Activated CD4-positive, alpha-beta T cell treated with anti-CD3 and anti-CD28 coated beads, Interleukin-2, Interleukin-6, amounts not matched to agents 100 ng/mL and 50 ng/mL, durations not matched to agents 16 hours and 8 hours (primary cell): Measurements from ENCODE around the gene KIF1A.
A peak's percentile ranks its signal among the peaks of the same experiment; 100 is the strongest.
"Not testable (repeated sequence)": the region's sequence is repeated elsewhere in the genome, so short reads cannot be mapped to it uniquely, and the experiment has no call there.

Experiments
- DNase-seq: peaks from one replicate; pipeline ENCODE4 v3.0.0-alpha.2; 2020

Gene KIF1A

GRCh38 chr2:240847817-240848216 is 27.8 kb upstream of the KIF1A start:
- no peak for DNase-seq

DNA sequence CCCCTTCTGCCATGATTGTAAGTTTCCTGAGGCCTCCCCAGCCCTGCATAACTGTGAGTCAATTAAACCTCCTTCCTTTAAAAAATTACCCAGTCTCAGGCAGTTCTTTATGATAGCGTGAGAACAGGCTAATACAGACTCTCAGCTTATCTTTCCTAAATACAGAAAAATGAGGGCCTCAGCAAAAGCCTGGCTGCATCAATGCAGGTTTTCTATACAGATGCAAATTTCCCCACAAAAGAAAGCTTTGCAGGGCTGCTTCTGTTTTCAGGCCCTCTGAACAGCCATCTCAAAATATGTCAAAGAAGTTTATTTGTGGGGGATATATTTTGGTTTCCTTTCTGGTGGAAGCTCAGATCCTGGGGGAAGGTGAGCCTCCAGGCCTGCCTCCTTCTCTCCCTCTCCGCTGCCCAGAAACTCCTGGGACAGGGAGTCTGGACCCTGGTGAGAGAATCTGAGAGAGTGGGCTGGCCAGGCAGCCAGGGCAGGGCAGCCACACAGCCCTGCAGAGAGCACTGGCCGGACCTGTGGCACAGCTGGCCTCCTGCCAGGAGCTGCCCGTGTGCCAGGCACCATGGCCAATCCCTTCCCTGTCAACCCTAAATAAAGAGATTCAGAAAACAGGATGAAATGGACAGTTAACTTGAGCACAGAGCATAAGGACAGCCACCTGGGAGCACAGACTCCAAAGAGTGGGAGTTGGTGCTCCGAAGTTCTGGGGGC is 27.0 kb upstream of the KIF1A start:
- no peak for DNase-seq

- not testable (repeated sequence) for DNase-seq
Observed at GRCh38 chr2:240846309-240846708, 26.3 kb upstream of the KIF1A start.

GRCh38 chr2:240840435-240841060 is 20.5 kb upstream of the KIF1A start:
- DNase-seq = peak; percentile 23

GRCh38 chr2:240839152-240840143 is 19.4 kb upstream of the KIF1A start:
- no peak for DNase-seq

DNA sequence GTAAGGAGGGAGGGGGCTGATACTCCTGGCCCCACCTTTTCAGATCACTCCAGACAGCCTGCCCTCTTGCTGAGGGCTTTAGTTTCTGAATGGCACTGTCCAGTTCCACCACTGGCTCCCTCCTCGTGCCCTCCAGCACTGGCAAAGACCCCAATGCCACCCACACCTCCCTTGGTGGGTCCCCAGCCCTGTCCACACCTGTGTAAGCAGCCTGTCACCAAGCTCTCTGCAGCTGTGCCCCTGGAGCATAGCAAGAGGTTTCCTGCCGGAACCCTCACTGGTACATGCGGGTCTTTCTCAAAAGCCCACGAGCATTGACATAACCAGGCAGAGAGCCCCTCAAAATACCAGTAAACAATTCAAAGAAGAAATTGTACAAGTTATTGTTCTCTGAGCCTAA is 17.6 kb upstream of the KIF1A start:
- DNase-seq = no peak

- DNase-seq = no peak
Observed at GRCh38 chr2:240836781-240837467, 16.9 kb upstream of the KIF1A start.

DNA sequence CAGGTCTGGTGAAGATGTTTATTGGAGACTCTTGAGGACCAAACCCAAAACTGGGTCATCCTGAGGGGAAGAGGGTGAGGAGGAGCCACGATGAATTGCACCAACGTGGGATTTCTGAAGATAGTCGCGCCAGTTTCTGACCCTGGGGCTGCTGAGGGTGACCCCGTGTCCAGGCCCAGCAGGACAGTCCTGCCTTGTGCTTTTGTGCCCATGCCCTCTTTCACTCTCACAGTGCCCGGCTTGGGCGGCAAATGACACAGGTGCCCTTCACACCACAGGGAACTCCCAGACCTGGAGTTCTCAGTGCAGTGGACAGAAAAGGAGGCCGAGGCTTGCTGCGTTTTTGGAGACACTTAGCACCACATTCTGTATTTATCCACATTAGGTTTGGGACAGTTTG is 15.5 kb upstream of the KIF1A start:
- no peak for DNase-seq

- no peak for DNase-seq
Observed at GRCh38 chr2:240834377-240834975, 14.5 kb upstream of the KIF1A start.

- DNase-seq = no peak
Observed at GRCh38 chr2:240833724-240834285, 13.8 kb upstream of the KIF1A start.

DNA sequence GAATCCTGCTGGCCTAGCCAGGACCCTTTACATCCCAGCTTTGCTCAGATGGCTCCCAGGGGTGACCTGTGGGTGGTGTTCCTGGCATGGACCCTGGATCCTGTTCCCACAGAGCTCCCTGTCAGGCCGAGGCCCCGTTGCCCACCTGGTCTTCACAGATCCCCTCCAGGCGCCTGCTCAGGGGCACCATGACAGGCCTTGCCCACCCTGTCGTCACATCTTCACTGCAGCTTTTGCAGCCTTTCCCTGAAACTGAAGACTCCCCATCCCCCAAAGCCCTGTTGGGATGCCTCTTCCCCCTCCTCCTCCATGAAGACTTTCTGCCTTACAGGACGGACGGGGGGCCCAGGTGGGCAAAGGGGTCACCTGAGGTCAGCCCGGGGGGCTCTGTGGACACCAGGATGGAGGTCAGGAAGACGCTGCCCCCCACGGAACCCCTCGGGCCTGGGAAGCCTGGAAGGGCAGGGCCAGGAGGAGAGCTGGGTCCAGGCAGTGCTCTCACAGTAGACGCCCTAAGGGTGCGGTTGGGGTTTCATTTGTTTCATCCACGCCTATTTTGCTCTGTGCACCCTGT is 13.0 kb upstream of the KIF1A start:
- no peak for DNase-seq

- peak; percentile 98 for DNase-seq
Observed at GRCh38 chr2:240832205-240832727, 12.2 kb upstream of the KIF1A start.

DNA sequence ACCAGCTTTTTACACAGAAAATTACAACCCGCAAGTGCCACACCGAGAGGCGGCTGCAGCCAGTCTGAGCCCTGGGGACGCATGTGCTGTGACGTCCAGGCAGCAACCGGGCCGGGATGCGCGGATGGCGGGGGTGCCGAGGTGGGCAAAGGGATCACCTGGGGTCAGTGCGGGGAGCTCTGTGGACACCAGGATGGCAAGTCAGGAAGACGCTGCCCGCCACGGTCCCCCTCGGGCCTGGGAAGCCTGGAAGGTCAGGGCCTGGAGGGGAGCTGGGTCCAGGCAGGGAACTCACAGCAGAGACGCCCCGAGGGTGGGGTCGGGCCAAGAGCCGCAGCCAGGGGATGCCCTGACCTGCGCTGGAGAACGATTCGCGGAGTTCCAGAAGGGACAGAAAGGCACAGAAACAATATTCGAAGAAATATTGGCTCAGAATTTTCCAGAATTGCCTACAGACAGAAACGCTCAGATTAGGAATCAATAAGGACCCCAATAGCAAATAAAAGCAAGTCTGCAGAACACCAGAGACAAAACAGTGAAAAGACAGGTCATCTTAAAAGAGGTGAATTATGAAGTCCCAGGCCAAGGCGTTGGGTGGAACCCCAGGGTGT is 11.7 kb upstream of the KIF1A start:
- DNase-seq = no peak

GRCh38 chr2:240825476-240825875 is 5.5 kb upstream of the KIF1A start:
- no peak for DNase-seq

- no peak for DNase-seq
Observed at GRCh38 chr2:240823449-240824336, 3.7 kb upstream of the KIF1A start.

GRCh38 chr2:240822280-240822847 is 2.3 kb upstream of the KIF1A start:
- no peak for DNase-seq

DNA sequence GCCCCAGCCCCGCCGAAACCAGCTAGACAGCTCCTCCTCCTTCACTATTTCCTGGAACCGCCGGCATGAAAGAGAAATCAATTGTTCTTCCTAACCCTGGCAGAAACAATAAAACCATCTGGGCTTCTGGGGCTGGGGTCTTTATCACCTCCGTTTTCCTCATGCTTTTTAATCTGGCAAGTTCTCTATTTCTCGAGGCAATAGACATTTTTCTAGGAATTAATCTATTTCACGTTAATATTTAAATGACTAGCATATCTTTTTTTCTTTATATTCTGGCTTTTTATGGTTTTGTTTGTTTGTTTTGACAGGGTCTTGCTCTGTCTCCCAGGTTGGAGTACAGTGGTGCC is 1.4 kb upstream of the KIF1A start:
- no peak for DNase-seq

GRCh38 chr2:240820607-240821428 is 799 bp upstream of the KIF1A start:
- DNase-seq = no peak
